Stimulated activated effector memory CD8-positive, alpha-beta T cell treated with anti-CD3 and anti-CD28 coated beads, Interleukin-12 subunit alpha, Interleukin-12 subunit beta, amount 100 ng/mL, for 72 hours (primary cell): Measurements from ENCODE around the gene HIPK2.

Source experiments
- ATAC-seq: fragments of 150-1000 bp; cut with Tn5 transposase; 2 replicates; pipeline ENCODE4 v1.10.0; 2021
- DNase-seq, 2 donors: peaks; one replicate each; pipeline ENCODE4 v3.0.0; 2021 to 2022; ENCODE audit warnings: low spot score in 2 of 2
- H3K27ac Mint-ChIP-seq: one replicate; pipeline ENCODE4 v1.8.0; 2022; ENCODE audit warnings: mild to moderate bottlenecking, mixed read lengths
- H3K36me3 Mint-ChIP-seq: one replicate; pipeline ENCODE4 v1.8.0; 2022; ENCODE audit warnings: mild to moderate bottlenecking, mixed read lengths
- H3K4me1 Mint-ChIP-seq: one replicate; pipeline ENCODE4 v1.8.0; 2022; ENCODE audit warnings: mixed read lengths
- H3K4me3 Mint-ChIP-seq: one replicate; pipeline ENCODE4 v1.8.0; 2022; ENCODE audit warnings: mild to moderate bottlenecking, mixed read lengths
- H3K9me3 Mint-ChIP-seq: one replicate; pipeline ENCODE4 v1.8.0; 2022; ENCODE audit warnings: mixed read lengths

HIPK2 gene

DNA sequence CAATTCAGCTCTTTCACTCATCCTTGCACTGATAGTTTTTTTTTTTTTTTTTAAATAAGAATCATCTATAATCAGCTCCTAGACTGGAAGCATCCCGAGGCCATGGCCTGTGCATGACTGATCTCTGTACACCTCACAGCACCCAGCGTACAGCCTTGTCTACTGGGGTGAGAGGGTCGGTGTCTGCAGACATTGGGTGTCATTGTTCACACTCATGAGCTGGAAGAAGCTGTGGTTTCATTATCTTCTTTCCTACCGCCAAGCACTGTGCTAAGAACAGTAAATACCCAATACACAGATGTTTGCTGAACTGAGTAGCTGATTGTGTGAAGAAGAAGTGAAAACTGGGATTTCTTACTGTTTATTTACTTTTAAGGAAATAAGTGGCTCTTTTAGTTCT, 130.7 kb downstream of the HIPK2 start:
- peaks cover 24% of the 10 kb centered on the region for H3K36me3 Mint-ChIP-seq
- DNase-seq: no peak
- H3K27ac Mint-ChIP-seq: peak overlapping the region; percentile 77
- no peaks in the 10 kb centered on the region for H3K9me3 Mint-ChIP-seq
- H3K4me1 Mint-ChIP-seq: peaks cover 56% of the 10 kb centered on the region
- H3K4me3 Mint-ChIP-seq: peak overlapping the region; percentile 2
- ATAC-seq: peak; percentile 58

DNA sequence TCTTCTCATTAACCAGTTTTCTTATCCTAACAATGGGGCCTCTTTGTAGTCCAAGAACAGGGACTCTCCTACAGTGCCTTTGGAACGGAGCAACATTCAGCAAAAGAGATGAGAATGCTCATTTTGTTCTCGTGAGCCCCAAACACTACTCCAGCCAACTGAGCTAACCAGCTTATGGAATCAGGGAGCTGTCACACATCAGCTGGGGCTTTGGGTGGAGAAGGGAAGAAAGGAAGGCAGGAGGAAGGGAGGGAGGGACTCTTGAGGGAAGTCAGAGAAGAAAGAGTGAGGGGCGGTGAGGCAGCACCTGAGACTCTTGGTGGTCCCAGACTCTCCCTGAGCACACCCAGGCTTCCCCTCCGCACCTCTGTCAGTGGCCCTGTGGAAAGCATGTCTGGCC, 131.2 kb downstream of the HIPK2 start:
- Mint-ChIP-seq H3K36me3 (peaks cover 24% of the 10 kb centered on the region), H3K4me1 (peaks cover 56% of the 10 kb centered on the region), H3K27ac (peak overlapping the region; percentile 40), H3K4me3 (peak overlapping the region; percentile 2), H3K9me3 (no peaks in the 10 kb centered on the region)
- ATAC-seq: no peak
- no peak for DNase-seq

DNA sequence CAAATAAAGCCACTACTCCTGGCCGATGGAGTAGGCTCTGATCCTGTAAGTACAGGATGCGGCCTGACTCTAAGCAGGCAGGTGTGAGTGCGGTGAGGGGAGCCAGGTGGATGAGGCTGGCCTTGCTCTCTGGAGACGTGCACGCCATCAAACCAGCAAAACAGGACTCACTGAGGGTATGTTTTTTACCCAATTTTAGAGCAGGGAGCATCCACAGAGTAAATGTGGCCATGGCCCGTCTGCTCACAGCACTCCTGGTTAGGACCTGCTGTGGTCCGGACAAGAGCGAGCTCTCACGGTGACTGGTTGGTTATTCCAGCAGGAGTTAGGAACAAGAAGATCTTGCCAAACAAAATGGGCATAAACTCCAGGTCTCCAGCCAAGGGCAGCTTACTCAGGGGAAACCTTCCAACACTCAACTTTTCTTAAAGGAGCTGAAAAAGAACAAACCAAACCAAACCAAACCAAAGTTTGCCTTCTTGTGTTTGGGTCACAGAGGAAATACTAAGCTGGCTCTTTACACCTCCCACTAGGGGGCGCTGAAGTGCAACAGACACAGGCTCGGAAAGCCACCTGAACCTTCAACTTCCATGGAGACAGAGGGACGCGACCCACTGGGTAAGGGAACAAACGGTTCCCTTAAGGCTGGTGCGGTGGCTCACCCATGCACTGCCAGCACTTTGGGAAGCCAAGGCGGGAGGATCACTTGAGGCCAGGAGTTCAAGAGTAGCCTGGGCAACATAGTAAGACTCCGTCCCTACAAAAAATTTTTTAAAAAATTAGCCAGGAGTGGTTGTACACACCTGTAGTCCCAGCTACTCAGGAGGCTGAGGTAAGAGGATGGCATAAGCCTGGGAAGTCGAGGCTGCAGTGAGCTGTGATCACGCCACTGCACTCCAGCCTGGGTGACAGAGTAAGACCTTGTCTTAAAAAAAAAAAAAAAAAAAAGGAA, 131.9 kb downstream of the HIPK2 start:
- Mint-ChIP-seq H3K27ac (peak overlapping the region; percentile 40), H3K4me3 (no peak overlapping the region), H3K36me3 (peaks cover 24% of the 10 kb centered on the region), H3K9me3 (no peaks in the 10 kb centered on the region), H3K4me1 (peaks cover 56% of the 10 kb centered on the region)
- DNase-seq (peak; percentile 75 to 89), ATAC-seq (peak; percentile 31)

DNA sequence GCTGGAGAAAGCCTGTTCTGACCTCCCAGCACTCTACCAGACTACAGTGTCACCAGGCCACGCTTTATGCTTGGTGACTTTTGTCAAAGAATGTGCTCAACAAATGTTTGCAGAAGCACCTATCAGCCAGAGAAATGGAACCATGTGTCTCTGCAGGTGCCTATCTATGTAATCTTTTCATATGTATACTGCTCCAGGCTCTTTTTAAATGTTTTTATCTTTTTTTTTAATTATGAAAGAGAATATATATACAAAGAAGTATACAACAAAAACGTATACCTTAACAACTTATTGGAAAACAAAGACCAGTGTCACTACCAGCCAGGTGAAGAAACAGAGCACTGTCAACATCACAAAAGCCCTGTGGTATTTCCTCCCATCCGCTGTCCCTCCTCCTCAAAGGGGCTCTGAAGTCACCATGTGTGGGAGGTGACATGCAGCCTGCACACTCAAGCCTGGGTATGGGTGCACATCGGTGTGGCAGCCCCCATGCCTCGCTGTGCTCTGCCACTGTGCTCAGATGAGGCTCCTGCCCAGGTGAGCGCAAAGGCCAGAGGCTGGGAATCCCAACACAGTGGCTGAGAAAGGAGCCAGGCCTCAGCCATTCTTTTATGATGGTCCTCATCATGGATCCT, 133.7 kb downstream of the HIPK2 start:
- Mint-ChIP-seq H3K36me3 (peaks cover 21% of the 10 kb centered on the region), H3K9me3 (no peaks in the 10 kb centered on the region), H3K27ac (no peak overlapping the region), H3K4me3 (no peak overlapping the region), H3K4me1 (peaks cover 44% of the 10 kb centered on the region)
- no peak for DNase-seq
- peak; percentile 39 for ATAC-seq

DNA sequence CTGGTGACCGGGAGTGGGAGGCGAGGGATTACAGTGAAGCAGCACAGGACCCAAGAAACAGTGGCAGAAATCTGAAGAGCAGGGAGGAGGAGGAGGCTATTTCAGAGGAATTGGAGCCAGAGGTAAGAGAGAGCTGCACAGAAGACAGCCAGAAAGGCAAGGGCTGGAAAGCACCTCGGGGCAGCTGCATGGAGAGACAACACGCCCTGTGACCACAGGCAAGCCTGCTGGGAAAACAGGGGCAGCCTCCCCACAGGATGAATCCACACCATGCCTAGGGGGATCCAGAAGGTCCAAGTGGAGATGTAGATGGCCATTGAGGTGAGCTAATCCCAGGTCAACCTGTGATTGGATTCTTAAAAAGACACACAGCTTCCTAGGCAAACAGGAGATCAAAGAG, 135.5 kb downstream of the HIPK2 start:
- Mint-ChIP-seq H3K36me3 (peaks cover 20% of the 10 kb centered on the region), H3K9me3 (no peaks in the 10 kb centered on the region), H3K4me1 (peaks cover 36% of the 10 kb centered on the region), H3K27ac (no peak overlapping the region), H3K4me3 (no peak overlapping the region)
- no peak for DNase-seq
- ATAC-seq: no peak

DNA sequence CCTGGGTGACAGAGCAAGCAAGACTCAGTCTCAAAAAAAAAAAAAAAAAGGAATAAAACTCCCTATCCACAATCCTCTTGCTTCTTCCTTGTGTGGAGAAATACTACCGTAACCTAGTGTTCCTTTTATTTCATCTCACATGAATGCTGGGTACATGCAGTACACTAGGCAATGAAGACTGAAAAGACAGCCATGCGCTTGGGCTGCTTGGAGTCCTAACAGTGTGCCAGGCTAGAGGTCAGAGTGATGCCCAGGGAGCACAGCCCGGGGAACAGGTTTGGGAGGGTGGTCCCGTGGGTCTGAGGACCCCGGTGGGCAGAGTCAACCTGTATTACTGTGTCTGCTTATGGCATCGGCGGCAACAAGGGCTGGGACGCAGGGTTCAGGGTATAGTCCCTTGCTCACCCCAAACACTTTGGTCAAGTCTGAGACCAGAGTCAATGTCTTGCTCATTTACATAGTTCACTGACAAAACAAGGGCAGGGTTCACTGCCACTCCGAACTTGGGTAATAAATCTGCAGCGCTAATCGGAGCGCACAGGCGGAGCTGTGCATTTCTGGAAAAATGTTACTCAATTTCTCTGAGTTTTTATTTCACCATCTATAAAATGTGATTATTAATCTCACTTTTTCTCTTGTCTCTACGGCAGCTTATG, 136.3 kb downstream of the HIPK2 start:
- Mint-ChIP-seq H3K4me3 (no peak overlapping the region), H3K27ac (no peak overlapping the region), H3K9me3 (no peaks in the 10 kb centered on the region), H3K36me3 (peaks cover 13% of the 10 kb centered on the region), H3K4me1 (peaks cover 36% of the 10 kb centered on the region)
- no peak for DNase-seq
- ATAC-seq: no peak

DNA sequence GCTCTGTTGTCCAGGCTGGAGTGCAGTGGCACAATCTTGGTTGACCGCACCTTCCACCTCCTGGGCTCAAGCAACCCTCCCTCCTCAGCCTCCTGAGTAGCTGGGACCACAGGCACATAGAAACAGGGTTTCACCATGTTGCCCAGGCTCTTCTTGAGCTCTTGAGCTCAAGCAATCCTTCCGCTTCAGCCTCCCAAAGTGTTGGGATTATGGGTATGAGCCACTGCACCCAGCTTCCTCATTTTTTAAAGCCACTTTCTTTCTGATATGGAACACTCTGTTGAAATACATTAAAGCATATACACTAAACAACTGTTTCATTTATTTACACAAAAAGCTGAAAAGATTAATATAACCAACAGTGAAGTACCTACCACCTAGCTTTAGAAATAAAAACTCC, 137.1 kb downstream of the HIPK2 start:
- DNase-seq: no peak
- Mint-ChIP-seq H3K9me3 (no peaks in the 10 kb centered on the region), H3K27ac (no peak overlapping the region), H3K36me3 (peaks cover 16% of the 10 kb centered on the region), H3K4me1 (peaks cover 36% of the 10 kb centered on the region), H3K4me3 (no peak overlapping the region)
- ATAC-seq: no peak

DNA sequence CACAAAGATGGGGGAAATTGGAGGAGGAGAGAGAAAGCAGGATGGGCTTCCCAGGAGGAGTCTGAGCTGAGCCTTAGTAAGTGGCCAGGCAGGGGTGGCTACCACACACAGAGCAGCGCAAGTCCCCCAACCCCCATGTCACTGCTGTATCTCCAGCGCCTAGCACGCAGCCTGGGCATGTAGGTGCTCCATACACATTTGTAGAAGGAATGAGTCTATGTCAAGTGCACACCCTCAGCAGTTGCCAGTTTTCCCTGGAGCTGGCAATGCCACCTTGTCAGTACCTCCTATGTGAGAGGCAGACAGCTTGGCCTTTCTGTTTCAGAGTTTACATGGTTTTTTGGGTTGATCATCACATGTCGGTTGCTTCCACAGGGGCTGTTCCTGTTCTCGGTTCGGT, 138.2 kb downstream of the HIPK2 start:
- H3K9me3 Mint-ChIP-seq: no peaks in the 10 kb centered on the region
- H3K36me3 Mint-ChIP-seq: peaks cover 24% of the 10 kb centered on the region
- DNase-seq: no peak
- H3K27ac Mint-ChIP-seq: no peak overlapping the region
- peaks cover 37% of the 10 kb centered on the region for H3K4me1 Mint-ChIP-seq
- ATAC-seq: no peak
- H3K4me3 Mint-ChIP-seq: no peak overlapping the region

DNA sequence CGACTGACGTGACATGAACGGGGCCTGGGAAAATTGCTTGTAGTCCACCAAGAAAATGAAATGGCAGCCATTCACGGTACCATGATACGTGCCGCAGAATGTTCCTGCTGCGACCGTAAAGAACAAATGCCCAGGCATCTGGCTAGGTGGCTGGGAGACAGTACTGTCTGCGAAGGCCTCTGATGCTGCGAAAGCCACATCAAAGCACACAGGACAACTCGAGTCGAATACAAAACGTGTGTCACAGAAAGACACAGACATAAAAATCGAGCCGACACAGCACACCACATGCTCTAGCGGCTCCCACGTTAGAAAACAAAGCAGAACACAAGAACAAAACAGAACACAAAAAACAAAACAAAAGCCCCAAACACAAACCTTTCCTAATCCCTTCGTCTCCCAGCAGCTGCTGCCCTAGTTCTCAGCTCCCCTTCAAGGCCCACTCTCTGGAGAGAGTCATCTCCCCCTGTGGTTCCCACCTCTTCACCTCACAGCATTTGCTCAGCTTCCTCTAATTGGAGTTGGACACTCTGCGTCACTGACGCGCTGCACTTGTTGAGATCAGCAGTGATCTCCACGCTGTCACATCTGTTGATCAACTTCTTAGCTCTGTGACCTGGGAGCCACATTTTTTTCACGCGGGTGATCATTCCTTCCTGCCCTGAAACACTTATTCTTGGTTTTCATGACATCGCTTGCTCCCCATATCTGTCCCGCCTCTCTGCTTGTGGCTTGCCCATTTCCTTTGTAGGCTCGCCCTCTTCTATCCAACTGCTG, 142.1 kb downstream of the HIPK2 start:
- peak in 1 of 2 donors; percentile 14 for DNase-seq
- peak; percentile 92 for ATAC-seq
- peak overlapping the region; percentile 67 for H3K27ac Mint-ChIP-seq
- peaks cover 37% of the 10 kb centered on the region for H3K4me1 Mint-ChIP-seq
- peak overlapping the region; percentile 4 for H3K4me3 Mint-ChIP-seq
- no peaks in the 10 kb centered on the region for H3K9me3 Mint-ChIP-seq
- H3K36me3 Mint-ChIP-seq: peaks cover 38% of the 10 kb centered on the region

DNA sequence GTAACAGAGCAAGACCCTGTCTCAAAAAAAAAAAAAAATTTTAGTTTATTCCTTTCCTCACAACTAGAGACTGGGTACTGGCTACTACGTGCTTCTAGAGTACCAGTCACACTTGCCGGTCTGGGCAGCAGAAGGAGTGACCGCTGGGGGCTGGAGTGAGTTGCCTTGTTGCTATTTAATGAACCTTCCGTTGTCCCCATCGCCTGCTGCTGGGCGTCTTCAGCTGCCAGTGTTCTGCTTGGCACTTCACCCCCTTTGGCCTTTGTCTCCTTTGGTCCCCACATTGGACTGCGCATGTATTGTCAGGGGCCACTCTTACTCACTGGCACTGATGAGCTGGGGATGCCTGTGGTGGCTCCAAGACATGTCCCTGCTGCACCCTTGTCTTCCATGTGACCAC, 143.7 kb downstream of the HIPK2 start:
- no peaks in the 10 kb centered on the region for H3K9me3 Mint-ChIP-seq
- H3K4me3 Mint-ChIP-seq: no peak overlapping the region
- peaks cover 53% of the 10 kb centered on the region for H3K36me3 Mint-ChIP-seq
- ATAC-seq (no peak), DNase-seq (no peak)
- no peak overlapping the region for H3K27ac Mint-ChIP-seq
- peaks cover 53% of the 10 kb centered on the region for H3K4me1 Mint-ChIP-seq

DNA sequence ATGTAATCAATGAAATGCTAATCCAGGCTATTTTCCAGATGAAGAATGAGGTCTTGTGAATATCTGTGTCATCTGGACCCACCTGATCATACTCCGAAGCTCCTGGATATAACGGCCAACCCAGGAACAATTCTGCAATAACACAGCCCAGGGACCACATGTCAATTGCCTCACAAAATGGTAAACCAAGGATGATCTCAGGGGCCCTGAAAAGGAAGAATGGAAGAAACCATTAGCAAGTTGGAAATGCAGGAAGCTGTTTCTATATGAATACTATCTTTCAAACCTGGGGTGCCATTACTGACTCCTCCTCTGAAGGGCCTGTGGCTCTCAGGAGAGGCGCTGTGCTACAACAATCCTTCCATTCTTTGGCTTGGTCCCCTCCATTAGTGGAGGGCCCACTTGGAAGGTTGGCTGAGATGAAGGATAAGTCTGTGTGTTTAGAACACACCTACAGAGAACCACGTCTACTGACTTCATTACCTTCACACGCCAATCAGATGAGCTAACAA, 146.2 kb downstream of the HIPK2 start:
- no peak for DNase-seq
- Mint-ChIP-seq H3K36me3 (peaks cover 74% of the 10 kb centered on the region), H3K4me1 (peaks cover 57% of the 10 kb centered on the region), H3K27ac (peak overlapping the region; percentile 13), H3K4me3 (no peak overlapping the region), H3K9me3 (no peaks in the 10 kb centered on the region)
- ATAC-seq: no peak

DNA sequence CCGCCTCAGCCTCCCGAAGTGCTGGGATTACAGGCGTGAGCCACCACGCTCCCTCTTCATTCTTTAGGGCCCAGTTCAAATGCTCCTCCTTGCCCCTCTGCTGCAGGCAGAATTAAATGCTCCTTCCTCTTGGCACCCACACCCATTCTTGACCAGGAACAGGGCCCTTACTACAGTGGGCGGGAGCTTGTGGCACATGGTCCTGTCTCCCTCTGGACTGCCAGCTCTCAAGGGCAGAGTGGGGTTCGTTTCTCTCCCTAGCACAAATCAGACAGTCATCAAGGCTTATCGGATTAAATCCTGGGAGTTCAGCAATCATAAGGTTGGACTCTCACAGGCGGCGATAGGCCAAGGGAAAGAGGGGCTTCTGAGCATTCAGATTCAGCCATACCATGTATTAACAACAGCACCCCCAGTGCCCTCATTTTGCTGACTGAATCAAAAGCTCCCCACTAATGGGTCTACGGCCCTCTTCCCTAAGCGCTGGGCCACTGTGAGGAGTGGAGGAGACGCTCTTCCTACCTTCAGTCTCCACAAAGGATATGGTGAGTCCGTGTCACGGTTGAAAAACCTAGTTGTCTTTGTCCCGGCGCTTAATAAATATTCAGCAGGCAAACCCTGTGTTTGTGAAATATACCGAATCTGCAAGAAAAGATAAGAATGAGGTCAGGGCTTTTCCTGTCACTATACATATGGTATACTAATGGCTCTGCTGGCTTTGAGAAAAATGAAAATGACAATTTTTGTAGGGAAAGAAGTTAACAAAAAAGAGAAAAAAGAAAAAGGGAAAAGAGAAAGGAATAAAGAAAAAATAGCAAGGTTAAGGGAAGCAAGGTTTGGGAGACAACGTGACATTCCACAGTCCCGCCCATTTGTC, 146.9 kb downstream of the HIPK2 start:
- Mint-ChIP-seq H3K27ac (peak overlapping the region; percentile 13), H3K36me3 (peaks cover 81% of the 10 kb centered on the region)

DNA sequence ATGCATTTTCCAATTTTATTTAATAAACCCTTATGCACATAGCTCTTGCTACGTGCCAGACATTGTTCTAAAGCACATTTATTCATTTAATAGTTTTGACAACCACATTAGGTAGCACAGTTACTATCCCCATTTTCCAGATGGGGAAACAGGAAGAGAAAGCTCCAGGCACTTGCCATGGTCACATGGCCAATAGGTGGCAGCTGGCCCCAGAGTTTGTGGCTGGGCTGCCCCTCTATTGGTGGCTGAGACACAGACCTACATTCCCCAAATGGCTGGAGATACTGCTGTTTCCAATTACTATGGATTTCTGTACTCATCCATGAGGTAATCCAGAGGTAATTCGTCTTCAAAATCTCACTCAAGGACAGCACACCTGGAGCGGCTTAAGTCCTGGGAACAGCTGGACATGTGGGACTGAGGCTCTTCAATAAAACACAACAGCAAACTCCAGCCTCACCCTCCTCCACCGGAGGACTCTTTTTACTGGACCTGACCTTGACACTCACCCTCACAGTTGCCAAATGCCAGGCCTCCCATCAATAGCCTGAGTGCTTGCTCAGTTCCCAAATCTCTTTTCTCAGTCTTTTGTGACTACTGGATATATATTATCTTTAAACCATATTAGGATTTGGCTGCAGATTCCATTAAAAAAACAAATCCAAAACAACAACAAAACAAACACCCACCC, 148.3 kb downstream of the HIPK2 start:
- H3K36me3 Mint-ChIP-seq: peaks cover 74% of the 10 kb centered on the region
- ATAC-seq (no peak), DNase-seq (no peak)
- H3K9me3 Mint-ChIP-seq: no peaks in the 10 kb centered on the region
- H3K4me1 Mint-ChIP-seq: peaks cover 53% of the 10 kb centered on the region
- H3K27ac Mint-ChIP-seq: peak overlapping the region; percentile 23
- no peak overlapping the region for H3K4me3 Mint-ChIP-seq

More for the DNA sequence above, 146.9 kb downstream of the HIPK2 start:
- Mint-ChIP-seq H3K4me3 (no peak overlapping the region), H3K9me3 (no peaks in the 10 kb centered on the region), H3K4me1 (peaks cover 53% of the 10 kb centered on the region)
- ATAC-seq (no peak), DNase-seq (no peak)
